Smooth muscle cell (in vitro differentiated cells): ENCODE data around the gene TBC1D25. TPM values are rescaled to one million over a fixed set of nuclear protein-coding genes. Genes with fewer than 3 reads are reported as not detected.
A peak's percentile ranks its signal among the peaks of the same experiment; 100 is the strongest.

Experiments used
- DNase-seq: peaks from one replicate; lab custom pipeline; 2025; ENCODE audit not compliant: unreplicated experiment; lab: John Stamatoyannopoulos, UW
- H2AFZ ChIP-seq: fragments of 200-600 bp; sonication (generic); 2 replicates; pipeline ENCODE4 v1.6.0; 2016; ENCODE audit warnings: antibody characterized with exemption, low read depth, mild to moderate bottlenecking
- H3F3A ChIP-seq: fragments of 200-600 bp; sonication (generic); 2 replicates; pipeline ENCODE4 v1.6.0; 2017; ENCODE audit warnings: antibody characterized with exemption, low read depth
- H3K27ac ChIP-seq: fragments of 200-600 bp; sonication (generic); 2 replicates; pipeline ENCODE4 v1.5.1; 2016; ENCODE audit warnings: low read depth, mild to moderate bottlenecking
- H3K27me3 ChIP-seq: fragments of 200-600 bp; sonication (generic); 2 replicates; pipeline ENCODE4 v1.6.1; 2016; ENCODE audit warnings: low read depth, mild to moderate bottlenecking
- H3K36me3 ChIP-seq: fragments of 200-600 bp; sonication (generic); 2 replicates; pipeline ENCODE4 v1.5.1; 2016; ENCODE audit warnings: low read depth
- H3K4me1 ChIP-seq: fragments of 200-600 bp; sonication (generic); 2 replicates; pipeline ENCODE4 v1.5.1; 2016; ENCODE audit warnings: low read depth
- H3K4me2 ChIP-seq: fragments of 200-600 bp; sonication (generic); 2 replicates; pipeline ENCODE4 v1.6.0; 2016; ENCODE audit warnings: mild to moderate bottlenecking
- H3K4me3 ChIP-seq: fragments of 200-600 bp; sonication (generic); 2 replicates; pipeline ENCODE4 v1.5.1; 2016; ENCODE audit warnings: mild to moderate bottlenecking
- H3K79me2 ChIP-seq: fragments of 200-600 bp; sonication (generic); 2 replicates; pipeline ENCODE4 v1.6.0; 2016; ENCODE audit warnings: low read depth, mild to moderate bottlenecking
- H3K9ac ChIP-seq: fragments of 200-600 bp; sonication (generic); 2 replicates; pipeline ENCODE4 v1.6.0; 2016; ENCODE audit warnings: low read depth
- H3K9me3 ChIP-seq: fragments of 200-600 bp; sonication (generic); replicated peaks from 2 replicates; pipeline ENCODE4 v1.5.1; 2016; ENCODE audit warnings: low read depth
- H4K20me1 ChIP-seq: fragments of 200-600 bp; sonication (generic); 2 replicates; pipeline ENCODE4 v1.6.0; 2016; ENCODE audit warnings: low read depth
- WGBS: methylation state at CpG from one replicate; pipeline ENCODE4 v1.1.7; 2016; ENCODE audit warnings: low lambda C conversion rate; 5-methylcytosine and 5-hydroxymethylcytosine counted together
- polyA plus RNA-seq: library from polyadenylated mRNA; unstranded; fragments of >200 nt; fragmentation: Nextera tagmentation; extraction: Ambion mirVana; gene quantifications from 2 replicates; pipeline ENCODE4 v1.2.1, GENCODE V29; 2016
- total RNA-seq: library from RNA; depleted of rRNA; stranded (reverse); fragments of >200 nt; gene quantifications from 2 replicates; pipeline ENCODE4 v1.2.3, GENCODE V29; 2014
- TF ChIP-seq, protein P1 (sequence below): fragments of 200-600 bp; sonication (generic); IDR thresholded peaks from 2 replicates; pipeline ENCODE4 v1.5.1; 2017; ENCODE audit warnings: borderline replicate concordance, mild to moderate bottlenecking, antibody characterized with exemption; ENCODE audit not compliant: insufficient read depth, poor library complexity, severe bottlenecking

Gene TBC1D25
- total and polyA plus RNA-seq, 2 experiments from 2014 or later = 3.8 to 9.7 TPM

DNA sequence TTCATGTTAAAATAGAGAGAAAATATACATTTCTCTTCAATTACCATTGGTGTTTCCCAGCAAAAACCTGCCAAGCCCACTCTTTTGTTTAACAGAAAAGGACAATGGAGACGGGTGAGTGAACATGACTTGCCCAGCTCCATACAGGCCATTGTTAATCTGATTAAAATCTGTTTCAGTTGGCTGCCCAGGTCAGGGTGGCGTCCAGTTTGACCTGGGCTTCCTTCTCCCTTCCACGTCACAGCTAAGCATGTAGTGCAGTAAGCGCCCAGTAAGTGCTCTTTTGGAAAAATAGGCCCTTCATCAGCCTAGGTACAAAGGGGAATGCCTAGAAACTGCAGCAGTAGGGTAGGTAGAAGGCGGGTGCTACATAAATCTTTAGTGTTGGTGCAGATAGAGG, 32.3 kb upstream of the TBC1D25 start:
- WGBS = 72% methylated on average over 5 of the region's 5 CpGs
- Histone ChIP-seq H3K4me3 (no peak overlapping the region), H2AFZ (no peak overlapping the region), H3K9ac (no peak overlapping the region), H3K27ac (no peak overlapping the region), H3K79me2 (no peaks in the 10 kb centered on the region), H3K27me3 (no peaks in the 10 kb centered on the region), H3K4me2 (no peak overlapping the region), H4K20me1 (no peaks in the 10 kb centered on the region), H3F3A (no peaks in the 10 kb centered on the region), H3K4me1 (no peaks in the 10 kb centered on the region), H3K9me3 (no peaks in the 10 kb centered on the region), H3K36me3 (no peaks in the 10 kb centered on the region)
- DNase-seq = no peak
- TF ChIP-seq, protein P1, sequence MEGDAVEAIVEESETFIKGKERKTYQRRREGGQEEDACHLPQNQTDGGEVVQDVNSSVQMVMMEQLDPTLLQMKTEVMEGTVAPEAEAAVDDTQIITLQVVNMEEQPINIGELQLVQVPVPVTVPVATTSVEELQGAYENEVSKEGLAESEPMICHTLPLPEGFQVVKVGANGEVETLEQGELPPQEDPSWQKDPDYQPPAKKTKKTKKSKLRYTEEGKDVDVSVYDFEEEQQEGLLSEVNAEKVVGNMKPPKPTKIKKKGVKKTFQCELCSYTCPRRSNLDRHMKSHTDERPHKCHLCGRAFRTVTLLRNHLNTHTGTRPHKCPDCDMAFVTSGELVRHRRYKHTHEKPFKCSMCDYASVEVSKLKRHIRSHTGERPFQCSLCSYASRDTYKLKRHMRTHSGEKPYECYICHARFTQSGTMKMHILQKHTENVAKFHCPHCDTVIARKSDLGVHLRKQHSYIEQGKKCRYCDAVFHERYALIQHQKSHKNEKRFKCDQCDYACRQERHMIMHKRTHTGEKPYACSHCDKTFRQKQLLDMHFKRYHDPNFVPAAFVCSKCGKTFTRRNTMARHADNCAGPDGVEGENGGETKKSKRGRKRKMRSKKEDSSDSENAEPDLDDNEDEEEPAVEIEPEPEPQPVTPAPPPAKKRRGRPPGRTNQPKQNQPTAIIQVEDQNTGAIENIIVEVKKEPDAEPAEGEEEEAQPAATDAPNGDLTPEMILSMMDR = no peak

DNA sequence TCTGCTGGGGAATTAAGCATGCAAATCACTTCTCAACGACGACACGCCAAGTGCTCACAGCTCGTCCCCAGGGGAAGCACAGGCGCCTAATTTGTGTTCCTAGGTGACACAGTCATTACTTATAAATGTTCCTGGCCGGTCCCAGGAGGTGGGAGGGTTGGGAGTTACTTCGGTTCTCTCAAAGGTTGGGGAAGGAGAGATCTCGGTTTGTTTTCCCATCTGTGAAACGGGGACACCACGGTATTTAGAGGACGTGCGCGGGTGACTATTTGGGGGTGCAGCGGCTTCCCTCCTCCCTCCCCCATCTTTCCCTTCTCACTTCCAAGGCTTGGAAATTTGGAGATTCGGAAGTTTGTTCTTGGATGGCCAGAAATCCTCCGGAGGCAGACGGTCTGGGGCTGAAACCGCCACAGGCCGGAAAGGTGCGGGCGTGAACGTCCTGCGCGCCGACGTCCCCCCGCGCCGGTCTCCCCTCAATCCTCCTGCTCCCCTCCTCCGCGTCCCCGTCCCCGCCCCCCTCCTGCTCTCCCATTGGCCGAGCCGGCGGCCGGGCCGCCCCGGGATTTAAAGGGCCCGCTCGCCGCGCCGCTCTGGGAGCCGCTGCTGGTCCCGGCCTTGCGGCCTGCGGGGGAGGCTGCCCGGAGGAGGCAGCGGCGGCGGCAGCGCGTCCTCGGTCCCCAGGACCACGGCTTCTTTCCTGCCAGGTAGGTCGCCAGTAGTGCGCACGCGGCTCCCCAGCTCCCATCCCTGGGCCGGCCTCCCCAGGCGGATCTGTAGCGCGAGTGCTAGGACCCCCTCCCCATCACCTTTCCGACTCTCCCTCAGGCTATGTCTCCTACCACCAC, 30.9 kb upstream of the TBC1D25 start, which contains the start of gene PORCN:
Gene PORCN, plus strand, starts transcription at position 593 of the 845 bp plus-strand sequence. CDS start 829 bp downstream, outside the sequence.
- WGBS = 36% methylated on average over 31 of the region's 65 CpGs
- Histone ChIP-seq H3K36me3 (no peaks in the 10 kb centered on the region), H3K4me2 (peak within 1 kb of the TSS; percentile 89), H3K9me3 (no peaks in the 10 kb centered on the region), H3K79me2 (no peaks in the 10 kb centered on the region), H3K27ac (no peak within 1 kb of the TSS), H2AFZ (peak within 1 kb of the TSS; percentile 74), H4K20me1 (no peaks in the 10 kb centered on the region), H3K27me3 (no peaks in the 10 kb centered on the region), H3K4me1 (no peaks in the 10 kb centered on the region), H3F3A (no peaks in the 10 kb centered on the region), H3K9ac (no peak within 1 kb of the TSS), H3K4me3 (peak within 1 kb of the TSS; percentile 67)
- TF ChIP-seq, protein P1 = no peak
- DNase-seq = peak; percentile 10

- WGBS = 53% methylated on average over 8 of the region's 16 CpGs
- no peaks in the 10 kb centered on the region for H3K36me3 ChIP-seq
- H3K4me1 ChIP-seq = no peaks in the 10 kb centered on the region
- H4K20me1 ChIP-seq = no peaks in the 10 kb centered on the region
- no peak for DNase-seq
- peak overlapping the region; percentile 89 for H3K4me2 ChIP-seq
- H3K9ac ChIP-seq = no peak overlapping the region
- peak overlapping the region; percentile 54 for H2AFZ ChIP-seq
- no peaks in the 10 kb centered on the region for H3K79me2 ChIP-seq
- peak overlapping the region; percentile 67 for H3K4me3 ChIP-seq
- H3K27ac ChIP-seq = no peak overlapping the region
- H3F3A ChIP-seq = no peaks in the 10 kb centered on the region
- TF ChIP-seq, protein P1 = no peak
- H3K27me3 ChIP-seq = no peaks in the 10 kb centered on the region
- H3K9me3 ChIP-seq = no peaks in the 10 kb centered on the region
These were observed 30.3 kb upstream of the TBC1D25 start for GRCh38 chrX:48509245-48509590.
